Calu3 (cell line): ENCODE data around the gene ZNF750. TPM values are rescaled to one million over a fixed set of nuclear protein-coding genes. Genes with fewer than 3 reads are reported as not detected.

Experiments used
- BruUV-seq: library from RNA; stranded (reverse); fragments of 400-500 nt; replicated peaks from 2 replicates; lab custom pipeline; 2021; lab: Mats Ljungman, UMichigan
- CTCF ChIA-PET: fragments of 300-600 bp; sonication (Branson Sonifier 250); formaldehyde crosslinking; loops from one replicate; lab custom pipeline; 2022; ENCODE audit warnings: antibody characterized with exemption; lab: Charles Lee
- DNase-seq: peaks from one replicate; pipeline ENCODE4 v3.0.0; 2022
- H3K27ac Mint-ChIP-seq: one replicate; pipeline ENCODE4 v1.8.0; 2022; ENCODE audit warnings: mixed read lengths; ENCODE audit not compliant: unreplicated experiment
- H3K27me3 Mint-ChIP-seq: one replicate; pipeline ENCODE4 v1.8.0; 2022; ENCODE audit warnings: mixed read lengths; ENCODE audit not compliant: unreplicated experiment
- H3K36me3 Mint-ChIP-seq: one replicate; pipeline ENCODE4 v1.8.0; 2022; ENCODE audit warnings: mild to moderate bottlenecking, moderate library complexity, mixed read lengths; ENCODE audit not compliant: insufficient read depth, unreplicated experiment
- H3K4me1 Mint-ChIP-seq: one replicate; pipeline ENCODE4 v1.8.0; 2022; ENCODE audit warnings: mild to moderate bottlenecking, low read depth, mixed read lengths; ENCODE audit not compliant: unreplicated experiment
- H3K4me3 Mint-ChIP-seq: one replicate; pipeline ENCODE4 v1.8.0; 2022; ENCODE audit warnings: mild to moderate bottlenecking, low read depth, moderate library complexity, mixed read lengths; ENCODE audit not compliant: unreplicated experiment
- H3K9me3 Mint-ChIP-seq: one replicate; pipeline ENCODE4 v1.8.0; 2022; ENCODE audit warnings: low read depth, mixed read lengths; ENCODE audit not compliant: unreplicated experiment
- intact Hi-C: fragments of 100-400 bp; cut with micrococcal nuclease; formaldehyde crosslinking; loops from one replicate; pipeline ENCODE4 v1.10.0; 2022; ENCODE audit not compliant: unreplicated experiment
- total RNA-seq: library from RNA; stranded (reverse); gene quantifications from 2 replicates; pipeline ENCODE4 v1.2.3, GENCODE V29; 2022
- TF ChIP-seq, protein P1 (sequence below): fragments of 200-600 bp; IDR thresholded peaks from one replicate; pipeline ENCODE4 v1.8.0; 2022; ENCODE audit warnings: antibody characterized with exemption; ENCODE audit not compliant: unreplicated experiment

Gene ZNF750
- total RNA-seq, 1 experiment from 2014 or later, result not detected

DNA sequence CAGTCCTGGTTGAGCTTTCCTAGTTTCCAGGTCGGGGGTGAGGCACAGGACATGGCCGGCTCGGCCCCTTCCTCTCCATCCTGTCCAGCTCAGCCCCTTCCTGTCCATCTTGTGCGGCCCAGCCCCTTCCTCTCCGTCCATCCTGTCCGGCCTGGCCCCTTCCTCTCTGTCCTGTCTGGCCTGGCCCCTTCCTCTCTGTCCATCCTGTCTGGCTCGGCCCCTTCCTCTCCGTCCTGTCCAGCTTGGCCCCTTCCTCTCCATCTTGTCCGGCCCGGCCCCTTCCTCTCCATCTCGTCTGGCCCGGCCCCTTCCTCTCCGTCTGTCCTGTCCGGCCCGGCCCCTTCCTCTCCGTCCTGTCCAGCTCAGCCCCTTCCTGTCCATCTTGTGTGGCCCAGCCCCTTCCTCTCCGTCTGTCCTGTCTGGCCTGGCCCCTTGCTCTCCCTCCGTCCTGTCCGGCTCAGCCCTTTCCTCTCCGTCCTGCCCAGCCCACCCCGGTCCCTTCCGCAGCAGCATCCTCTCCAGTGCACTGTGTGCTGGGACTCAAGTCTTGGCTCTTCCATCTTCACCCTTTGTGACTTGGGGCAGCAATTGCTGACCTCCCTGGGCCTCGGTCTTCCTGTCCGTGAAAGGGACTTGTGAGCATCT is 5.5 kb upstream of the ZNF750 start:
- no peak overlapping the region for H3K27ac Mint-ChIP-seq
- H3K4me3 Mint-ChIP-seq, result no peak overlapping the region
- CTCF ChIA-PET, result no interaction called here
- TF ChIP-seq, protein P1, sequence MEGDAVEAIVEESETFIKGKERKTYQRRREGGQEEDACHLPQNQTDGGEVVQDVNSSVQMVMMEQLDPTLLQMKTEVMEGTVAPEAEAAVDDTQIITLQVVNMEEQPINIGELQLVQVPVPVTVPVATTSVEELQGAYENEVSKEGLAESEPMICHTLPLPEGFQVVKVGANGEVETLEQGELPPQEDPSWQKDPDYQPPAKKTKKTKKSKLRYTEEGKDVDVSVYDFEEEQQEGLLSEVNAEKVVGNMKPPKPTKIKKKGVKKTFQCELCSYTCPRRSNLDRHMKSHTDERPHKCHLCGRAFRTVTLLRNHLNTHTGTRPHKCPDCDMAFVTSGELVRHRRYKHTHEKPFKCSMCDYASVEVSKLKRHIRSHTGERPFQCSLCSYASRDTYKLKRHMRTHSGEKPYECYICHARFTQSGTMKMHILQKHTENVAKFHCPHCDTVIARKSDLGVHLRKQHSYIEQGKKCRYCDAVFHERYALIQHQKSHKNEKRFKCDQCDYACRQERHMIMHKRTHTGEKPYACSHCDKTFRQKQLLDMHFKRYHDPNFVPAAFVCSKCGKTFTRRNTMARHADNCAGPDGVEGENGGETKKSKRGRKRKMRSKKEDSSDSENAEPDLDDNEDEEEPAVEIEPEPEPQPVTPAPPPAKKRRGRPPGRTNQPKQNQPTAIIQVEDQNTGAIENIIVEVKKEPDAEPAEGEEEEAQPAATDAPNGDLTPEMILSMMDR, result no peak
- no peak for DNase-seq
- no TSS peak for BruUV-seq
- no peaks in the 10 kb centered on the region for H3K4me1 Mint-ChIP-seq
- no peaks in the 10 kb centered on the region for H3K36me3 Mint-ChIP-seq
- intact Hi-C loops, result no loop called here
- no peaks in the 10 kb centered on the region for H3K27me3 Mint-ChIP-seq
- peaks cover 4% of the 10 kb centered on the region for H3K9me3 Mint-ChIP-seq

DNA sequence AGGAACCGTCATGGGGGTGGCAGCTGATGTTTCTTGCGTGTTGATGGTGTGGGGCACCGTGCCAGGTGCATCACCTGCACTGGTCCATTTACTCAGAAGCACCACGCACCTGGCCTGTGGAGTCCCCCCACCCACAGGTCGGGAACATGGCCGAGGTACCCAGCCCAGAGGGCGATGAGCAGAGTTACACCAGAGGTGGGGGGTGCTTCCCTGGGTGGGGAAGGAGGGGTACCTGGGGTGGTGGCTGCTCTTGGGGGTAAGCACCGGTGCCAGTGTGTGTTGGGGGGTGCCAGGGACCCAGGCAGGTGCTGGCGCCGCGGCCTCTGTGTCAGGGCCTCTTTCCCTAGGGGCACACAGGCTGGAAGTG is 5.0 kb upstream of the ZNF750 start:
- no peak overlapping the region for H3K4me3 Mint-ChIP-seq
- BruUV-seq, result no TSS peak
- DNase-seq, result no peak
- intact Hi-C loops, result no loop called here
- CTCF ChIA-PET, result no interaction called here
- no peaks in the 10 kb centered on the region for H3K4me1 Mint-ChIP-seq
- H3K36me3 Mint-ChIP-seq, result no peaks in the 10 kb centered on the region
- no peak overlapping the region for H3K27ac Mint-ChIP-seq
- H3K9me3 Mint-ChIP-seq, result peaks cover 4% of the 10 kb centered on the region
- no peaks in the 10 kb centered on the region for H3K27me3 Mint-ChIP-seq
- TF ChIP-seq, protein P1, result no peak

DNA sequence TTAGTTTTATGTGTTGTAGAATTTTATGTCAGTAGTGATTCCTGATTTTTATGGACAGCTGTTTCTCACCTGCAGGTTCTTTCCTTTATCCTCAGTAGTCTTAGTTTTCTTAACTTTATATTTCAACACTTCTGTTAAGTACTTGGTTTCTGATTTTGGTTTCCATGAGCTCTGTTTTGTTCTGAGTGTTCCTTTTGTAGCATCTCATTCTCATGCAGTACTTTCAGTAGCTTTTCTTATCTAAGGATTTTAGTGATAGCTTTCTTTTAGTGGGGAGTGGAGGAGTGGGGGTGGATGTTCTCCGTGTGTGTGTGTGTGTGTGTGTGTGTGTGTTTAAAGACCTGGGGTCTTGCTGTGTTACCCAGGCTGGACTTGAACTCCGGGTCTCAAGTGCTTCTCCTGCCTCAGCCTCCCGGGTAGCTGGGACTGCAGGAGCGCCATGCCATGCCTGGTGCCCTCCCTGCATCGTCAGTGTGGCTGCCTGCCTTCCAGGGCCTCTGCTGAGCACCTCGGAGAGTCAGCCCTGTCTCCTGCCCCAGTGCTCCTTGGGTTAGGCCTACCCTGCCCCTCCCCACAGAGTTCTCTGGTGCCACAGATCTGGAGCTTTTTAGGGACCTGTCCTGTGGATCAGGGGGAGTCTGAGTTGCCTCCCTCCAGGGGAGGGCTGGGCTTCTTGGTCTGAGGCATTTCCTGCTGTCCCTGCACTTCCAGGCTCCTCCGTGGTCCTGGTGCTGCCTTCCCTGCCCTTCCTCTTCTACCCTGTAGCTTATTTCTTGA is 4.3 kb upstream of the ZNF750 start:
- no peaks in the 10 kb centered on the region for H3K4me1 Mint-ChIP-seq
- H3K27ac Mint-ChIP-seq, result no peak overlapping the region
- TF ChIP-seq, protein P1, result no peak
- no TSS peak for BruUV-seq
- no peak overlapping the region for H3K4me3 Mint-ChIP-seq
- no peaks in the 10 kb centered on the region for H3K27me3 Mint-ChIP-seq
- peaks cover under 1% of the 10 kb centered on the region for H3K9me3 Mint-ChIP-seq
- intact Hi-C loops, result no loop called here
- H3K36me3 Mint-ChIP-seq, result no peaks in the 10 kb centered on the region
- no peak for DNase-seq
- CTCF ChIA-PET, result no interaction called here

DNA sequence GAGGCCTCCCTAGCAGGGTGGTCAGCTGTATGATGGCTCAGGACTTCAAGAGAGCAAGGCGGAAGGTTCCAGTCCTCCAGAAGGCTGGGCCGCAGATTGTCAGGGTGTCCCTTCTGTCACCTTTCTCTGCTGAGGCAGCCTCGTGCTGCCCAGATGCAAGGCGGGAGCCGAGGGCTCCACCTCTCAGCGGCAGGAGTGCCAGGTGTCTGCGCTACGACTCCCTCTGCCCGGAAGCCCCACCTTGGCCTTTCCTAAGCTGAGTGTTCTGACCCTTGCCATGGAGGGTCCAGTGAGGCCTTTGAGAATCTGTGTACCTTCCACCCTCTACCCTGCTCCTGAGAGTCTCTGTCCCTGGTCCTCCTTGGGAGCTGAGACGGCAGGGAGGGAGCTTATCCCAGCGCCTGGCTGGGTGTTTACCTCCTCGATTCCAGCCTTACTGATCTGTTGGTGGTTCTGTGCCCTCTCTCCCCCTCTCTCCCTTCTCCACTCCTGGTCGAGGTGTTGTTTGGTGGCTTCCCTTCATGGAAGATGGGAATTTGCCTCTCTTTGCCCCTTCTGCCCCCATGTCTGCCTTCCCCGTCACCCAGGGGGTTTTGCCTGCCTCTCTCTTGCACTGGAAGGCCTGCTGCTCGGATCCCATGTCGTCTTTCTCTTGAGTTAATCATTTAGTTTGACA is 2.2 kb upstream of the ZNF750 start:
- Mint-ChIP-seq H3K9me3 (no peaks in the 10 kb centered on the region), H3K27ac (no peak overlapping the region), H3K36me3 (no peaks in the 10 kb centered on the region), H3K27me3 (no peaks in the 10 kb centered on the region), H3K4me1 (peaks cover 9% of the 10 kb centered on the region), H3K4me3 (no peak overlapping the region)
- CTCF ChIA-PET, result no interaction called here
- no TSS peak for BruUV-seq
- no peak for DNase-seq
- intact Hi-C loops, result no loop called here
- TF ChIP-seq, protein P1, result no peak
